ENCODE data around the gene CENPA.

- TF ChIP-seq CTCF (IDR thresholded peaks at IDR 0.05) (no peak), POLR2A (IDR thresholded peaks at IDR 0.05) (no peak)
Observed at GRCh38 chr2:26776195-26776800, 9.6 kb upstream of the CENPA start.
